IPS-11a (cell line): ENCODE data around the gene LYSMD3.

ENCODE experiments used
- H3K4me3 ChIP-seq: one replicate; pipeline ENCODE4 v1.5.1; 2013; ENCODE audit warnings: low read depth, low read length, control low read depth

Gene LYSMD3

GRCh38 chr5:90483206-90483605 lies 46.2 kb downstream of the LYSMD3 start:
- H3K4me3 ChIP-seq = no peak overlapping the region

- H3K4me3 ChIP-seq = no peak overlapping the region
These were observed 48.7 kb downstream of the LYSMD3 start for GRCh38 chr5:90480699-90481098.

- no peak overlapping the region for H3K4me3 ChIP-seq
These were observed 49.6 kb downstream of the LYSMD3 start for GRCh38 chr5:90479611-90480385.

- no peak overlapping the region for H3K4me3 ChIP-seq
These were observed 51.7 kb downstream of the LYSMD3 start for GRCh38 chr5:90477621-90478215.

- no peak overlapping the region for H3K4me3 ChIP-seq
These were observed 52.3 kb downstream of the LYSMD3 start for GRCh38 chr5:90477073-90477472.

GRCh38 chr5:90476391-90476790 lies 53.0 kb downstream of the LYSMD3 start:
- no peak overlapping the region for H3K4me3 ChIP-seq

GRCh38 chr5:90475436-90475980 lies 53.9 kb downstream of the LYSMD3 start:
- peak overlapping the region; percentile 91 for H3K4me3 ChIP-seq

GRCh38 chr5:90474235-90475107 lies 54.9 kb downstream of the LYSMD3 start, which contains the start of the genes MBLAC2 and POLR3G:
Gene MBLAC2, minus strand, starts transcription at chr5:90474771. Its CDS starts 479 bp downstream, at chr5:90474292.
Gene POLR3G, plus strand, starts transcription at chr5:90474864. Its CDS starts 10,704 bp downstream, at chr5:90485568.
- H3K4me3 ChIP-seq = peak within 1 kb of the TSS; percentile 91

GRCh38 chr5:90473396-90474234 lies 55.8 kb downstream of the LYSMD3 start:
- peak overlapping the region; percentile 91 for H3K4me3 ChIP-seq

GRCh38 chr5:90472783-90473395 lies 56.5 kb downstream of the LYSMD3 start:
- H3K4me3 ChIP-seq = peak overlapping the region; percentile 91
